Measurements from ENCODE around the gene RGL2.
"Not testable (repeated sequence)": the region's sequence is repeated elsewhere in the genome, so short reads cannot be mapped to it uniquely, and the experiment has no call there.

Gene RGL2

GRCh38 chr6:33275795-33276580 lies 22.8 kb downstream of the RGL2 start:
- H2BK15ac ChIP-seq (replicated peaks; ENCODE audit: low read depth); H3K4ac ChIP-seq (ENCODE audit: low read depth, low read length); H4K5ac ChIP-seq (ENCODE audit: low read length); H3K4me1 ChIP-seq (ENCODE audit: control insufficient read depth, low read depth, low read length); DNase-seq; H2BK120ac ChIP-seq (ENCODE audit: low read depth, low read length); H3K18ac ChIP-seq (ENCODE audit: low read length); H3K23ac ChIP-seq (ENCODE audit: low read length); H2AK5ac ChIP-seq (ENCODE audit: low read length); H2BK5ac ChIP-seq (ENCODE audit: low read length); H3K27me3 ChIP-seq (ENCODE audit: insufficient read depth, low read length, poor library complexity); H3K4me3 ChIP-seq (ENCODE audit: low read length); H4K8ac ChIP-seq (ENCODE audit: low read depth, low read length): not testable (repeated sequence)
- Histone ChIP-seq H3K56ac (ENCODE audit: low read length) (peak overlapping the region; percentile 94), H3K4me2 (ENCODE audit: low read length) (peak overlapping the region; percentile 83), H3K36me3 (ENCODE audit: control insufficient read depth, insufficient read depth, low read length) (peaks cover 17% of the 10 kb centered on the region), H3K79me2 (ENCODE audit: control insufficient read depth, insufficient read depth, low read length) (peaks cover 36% of the 10 kb centered on the region), H3K27ac (ENCODE audit: low read depth, low read length) (peak overlapping the region; percentile 94), H3K79me1 (ENCODE audit: low read length) (peaks cover 10% of the 10 kb centered on the region), H3K9ac (ENCODE audit: low read length) (peak overlapping the region; percentile 100)
- WGBS (ENCODE audit: extremely low coverage, insufficient coverage, low lambda C conversion rate): no CpG with 5 or more reads among the region's 16 CpGs

GRCh38 chr6:33273924-33274902 lies 24.5 kb downstream of the RGL2 start:
- Histone ChIP-seq H3K4me2 (ENCODE audit: low read length) (peak overlapping the region; percentile 60), H3K79me1 (ENCODE audit: low read length) (peaks cover 15% of the 10 kb centered on the region), H2AK5ac (ENCODE audit: low read length) (no peak overlapping the region), H3K23ac (ENCODE audit: low read length) (no peak overlapping the region), H3K27me3 (ENCODE audit: insufficient read depth, low read length, poor library complexity) (no peaks in the 10 kb centered on the region), H3K18ac (ENCODE audit: low read length) (no peak overlapping the region), H2BK15ac (replicated peaks; ENCODE audit: low read depth) (no peak overlapping the region), H3K79me2 (ENCODE audit: control insufficient read depth, insufficient read depth, low read length) (peaks cover 37% of the 10 kb centered on the region), H3K4ac (ENCODE audit: low read depth, low read length) (no peak overlapping the region), H2BK120ac (ENCODE audit: low read depth, low read length) (no peak overlapping the region), H3K56ac (ENCODE audit: low read length) (peak overlapping the region; percentile 72), H3K4me1 (ENCODE audit: control insufficient read depth, low read depth, low read length) (peaks cover 6% of the 10 kb centered on the region), H3K36me3 (ENCODE audit: control insufficient read depth, insufficient read depth, low read length) (peaks cover 15% of the 10 kb centered on the region), H3K9ac (ENCODE audit: low read length) (peak overlapping the region; percentile 100), H3K4me3 (ENCODE audit: low read length) (peak overlapping the region; percentile 16), H4K5ac (ENCODE audit: low read length) (no peak overlapping the region), H2BK5ac (ENCODE audit: low read length) (no peak overlapping the region), H4K8ac (ENCODE audit: low read depth, low read length) (no peak overlapping the region), H3K27ac (ENCODE audit: low read depth, low read length) (no peak overlapping the region)
- DNase-seq: no peak
- WGBS (ENCODE audit: extremely low coverage, insufficient coverage, low lambda C conversion rate): no CpG with 5 or more reads among the region's 14 CpGs

GRCh38 chr6:33273129-33273923 lies 25.4 kb downstream of the RGL2 start:
- peaks cover 6% of the 10 kb centered on the region for H3K4me1 ChIP-seq (ENCODE audit: control insufficient read depth, low read depth, low read length)
- H3K36me3 ChIP-seq (ENCODE audit: control insufficient read depth, insufficient read depth, low read length): peaks cover 13% of the 10 kb centered on the region
- H2BK15ac ChIP-seq (replicated peaks; ENCODE audit: low read depth): no peak overlapping the region
- H2BK5ac ChIP-seq (ENCODE audit: low read length): no peak overlapping the region
- H3K4ac ChIP-seq (ENCODE audit: low read depth, low read length): no peak overlapping the region
- H3K4me3 ChIP-seq (ENCODE audit: low read length): peak overlapping the region; percentile 100
- H2AK5ac ChIP-seq (ENCODE audit: low read length): no peak overlapping the region
- no peaks in the 10 kb centered on the region for H3K27me3 ChIP-seq (ENCODE audit: insufficient read depth, low read length, poor library complexity)
- no peak overlapping the region for H3K23ac ChIP-seq (ENCODE audit: low read length)
- H3K79me1 ChIP-seq (ENCODE audit: low read length): peaks cover 13% of the 10 kb centered on the region
- H3K18ac ChIP-seq (ENCODE audit: low read length): no peak overlapping the region
- peaks cover 37% of the 10 kb centered on the region for H3K79me2 ChIP-seq (ENCODE audit: control insufficient read depth, insufficient read depth, low read length)
- peak overlapping the region; percentile 100 for H3K9ac ChIP-seq (ENCODE audit: low read length)
- no peak overlapping the region for H4K5ac ChIP-seq (ENCODE audit: low read length)
- H3K56ac ChIP-seq (ENCODE audit: low read length): peak overlapping the region; percentile 99
- no peak for DNase-seq
- H3K27ac ChIP-seq (ENCODE audit: low read depth, low read length): no peak overlapping the region
- H3K4me2 ChIP-seq (ENCODE audit: low read length): peak overlapping the region; percentile 85
- no peak overlapping the region for H2BK120ac ChIP-seq (ENCODE audit: low read depth, low read length)
- no peak overlapping the region for H4K8ac ChIP-seq (ENCODE audit: low read depth, low read length)
- no CpG with 5 or more reads among the region's 11 CpGs for WGBS (ENCODE audit: extremely low coverage, insufficient coverage, low lambda C conversion rate)

GRCh38 chr6:33272275-33273128 lies 26.2 kb downstream of the RGL2 start:
- peaks cover 13% of the 10 kb centered on the region for H3K36me3 ChIP-seq (ENCODE audit: control insufficient read depth, insufficient read depth, low read length)
- H3K4me2 ChIP-seq (ENCODE audit: low read length): peak overlapping the region; percentile 85
- no CpG with 5 or more reads among the region's 22 CpGs for WGBS (ENCODE audit: extremely low coverage, insufficient coverage, low lambda C conversion rate)

More at GRCh38 chr6:33272275-33273128, 26.2 kb downstream of the RGL2 start:
- Histone ChIP-seq H4K5ac (ENCODE audit: low read length) (no peak overlapping the region), H3K4ac (ENCODE audit: low read depth, low read length) (peak overlapping the region; percentile 87), H3K56ac (ENCODE audit: low read length) (peak overlapping the region; percentile 99), H3K79me2 (ENCODE audit: control insufficient read depth, insufficient read depth, low read length) (peaks cover 37% of the 10 kb centered on the region), H3K27ac (ENCODE audit: low read depth, low read length) (peak overlapping the region; percentile 65), H3K27me3 (ENCODE audit: insufficient read depth, low read length, poor library complexity) (no peaks in the 10 kb centered on the region), H3K79me1 (ENCODE audit: low read length) (peaks cover 13% of the 10 kb centered on the region), H2AK5ac (ENCODE audit: low read length) (peak overlapping the region; percentile 98), H3K9ac (ENCODE audit: low read length) (peak overlapping the region; percentile 100), H3K4me1 (ENCODE audit: control insufficient read depth, low read depth, low read length) (peaks cover 3% of the 10 kb centered on the region), H3K23ac (ENCODE audit: low read length) (peak overlapping the region; percentile 94), H4K8ac (ENCODE audit: low read depth, low read length) (no peak overlapping the region), H3K4me3 (ENCODE audit: low read length) (peak overlapping the region; percentile 100), H2BK5ac (ENCODE audit: low read length) (peak overlapping the region; percentile 32), H2BK120ac (ENCODE audit: low read depth, low read length) (no peak overlapping the region), H3K18ac (ENCODE audit: low read length) (peak overlapping the region; percentile 41), H2BK15ac (replicated peaks; ENCODE audit: low read depth) (no peak overlapping the region)
- no peak for DNase-seq

All from mesendoderm (in vitro differentiated cells).